SU-DHL-6 (cell line): ENCODE results near the gene FAM163A.
A peak's percentile ranks its signal among the peaks of the same experiment; 100 is the strongest.

Experiments
- H2AFZ ChIP-seq: fragments of 200-600 bp; sonication (generic); 2 replicates; pipeline ENCODE4 v1.6.1; 2014; ENCODE audit warnings: low read depth, mild to moderate bottlenecking, moderate library complexity, mixed read lengths, antibody characterized with exemption, low read length; ENCODE audit not compliant: severe bottlenecking
- H3F3A ChIP-seq: fragments of 200-600 bp; shearing (Covaris generic); 2 replicates; pipeline ENCODE4 v1.6.0; 2016; ENCODE audit warnings: antibody characterized with exemption, mild to moderate bottlenecking; ENCODE audit not compliant: insufficient read depth
- H3K27ac ChIP-seq: fragments of 200-600 bp; sonication (generic); 2 replicates; pipeline ENCODE4 v1.5.1; 2016; ENCODE audit warnings: low read depth, mild to moderate bottlenecking, low read length, moderate library complexity, mixed read lengths
- H3K27me3 ChIP-seq: fragments of 200-600 bp; sonication (generic), shearing (Covaris generic); 2 replicates; pipeline ENCODE4 v1.6.0; 2014; ENCODE audit warnings: mild to moderate bottlenecking, low read length
- H3K36me3 ChIP-seq: fragments of 200-600 bp; sonication (generic); 2 replicates; pipeline ENCODE4 v1.6.1; 2014; ENCODE audit warnings: mild to moderate bottlenecking, low read length, mixed read lengths
- H3K4me2 ChIP-seq: fragments of 300-600, 200-600 bp; shearing (Covaris generic), sonication (generic); 2 replicates; pipeline ENCODE4 v1.6.0; 2014; ENCODE audit warnings: low read length, low read depth, mild to moderate bottlenecking; ENCODE audit not compliant: poor library complexity, severe bottlenecking
- H3K4me3 ChIP-seq: fragments of 200-600 bp; sonication (generic); 2 replicates; pipeline ENCODE4 v1.5.1; 2014; ENCODE audit warnings: antibody characterized with exemption, low read length, mild to moderate bottlenecking, mixed read lengths; ENCODE audit not compliant: insufficient read depth, poor library complexity, severe bottlenecking
- H3K79me2 ChIP-seq: fragments of 200-600 bp; sonication (generic); 2 replicates; pipeline ENCODE4 v1.6.1; 2014; ENCODE audit warnings: mild to moderate bottlenecking, low read length, moderate library complexity; ENCODE audit not compliant: insufficient read depth
- H3K9ac ChIP-seq: fragments of 200-600 bp; sonication (generic); 2 replicates; pipeline ENCODE4 v1.7.0; 2014; ENCODE audit warnings: mild to moderate bottlenecking, low read length
- H3K9me2 ChIP-seq: fragments of 200-600 bp; sonication (generic); replicated peaks from 2 replicates; pipeline ENCODE4 v1.6.1; 2014; ENCODE audit warnings: low read length; ENCODE audit not compliant: insufficient read depth
- H3K9me3 ChIP-seq: fragments of 200-600 bp; sonication (generic); 2 replicates; pipeline ENCODE4 v1.6.1; 2014; ENCODE audit warnings: low read length, mixed read lengths; ENCODE audit not compliant: insufficient read depth
- H4K20me1 ChIP-seq: fragments of 200-600 bp; sonication (generic); 2 replicates; pipeline ENCODE4 v1.6.1; 2014; ENCODE audit warnings: low read depth, mild to moderate bottlenecking, antibody characterized with exemption, low read length, moderate library complexity, mixed read lengths
- CTCF ChIP-seq: fragments of 200-600 bp; sonication (generic); IDR thresholded peaks from one replicate; pipeline ENCODE4 v1.5.1; 2017; ENCODE audit warnings: antibody characterized with exemption, mild to moderate bottlenecking, low read length, moderate library complexity; ENCODE audit not compliant: insufficient read depth, poor library complexity, severe bottlenecking
- EZH2phosphoT487 ChIP-seq: fragments of 200-600 bp; sonication (generic), shearing (Covaris generic); conservative IDR thresholded peaks from 2 replicates; pipeline ENCODE4 v1.6.1; 2018; ENCODE audit warnings: mild to moderate bottlenecking, antibody characterized with exemption, low read length, moderate library complexity, mixed read lengths

The FAM163A gene

GRCh38 chr1:179706339-179706941 is 36.7 kb upstream of the FAM163A start:
- Histone ChIP-seq H3K9ac (no peak overlapping the region), H3F3A (no peaks in the 10 kb centered on the region), H3K27me3 (no peaks in the 10 kb centered on the region), H3K9me3 (no peaks in the 10 kb centered on the region), H3K36me3 (no peaks in the 10 kb centered on the region), H3K4me3 (no peak overlapping the region), H2AFZ (no peak overlapping the region), H3K9me2 (no peaks in the 10 kb centered on the region), H3K79me2 (no peaks in the 10 kb centered on the region), H3K4me2 (no peak overlapping the region), H4K20me1 (no peaks in the 10 kb centered on the region), H3K27ac (no peak overlapping the region)
- TF ChIP-seq EZH2phosphoT487, result no peak
- peak; percentile 69 for TF ChIP-seq CTCF

GRCh38 chr1:179707406-179707805 is 35.7 kb upstream of the FAM163A start:
- H3K9me2 ChIP-seq, result no peaks in the 10 kb centered on the region
- H3K9me3 ChIP-seq, result no peaks in the 10 kb centered on the region
- no peak overlapping the region for H3K27ac ChIP-seq
- TF ChIP-seq CTCF (no peak), EZH2phosphoT487 (no peak)
- H3K4me3 ChIP-seq, result no peak overlapping the region
- no peaks in the 10 kb centered on the region for H3K36me3 ChIP-seq
- H4K20me1 ChIP-seq, result no peaks in the 10 kb centered on the region
- no peak overlapping the region for H2AFZ ChIP-seq
- no peaks in the 10 kb centered on the region for H3K27me3 ChIP-seq
- no peak overlapping the region for H3K4me2 ChIP-seq
- H3F3A ChIP-seq, result no peaks in the 10 kb centered on the region
- no peak overlapping the region for H3K9ac ChIP-seq
- no peaks in the 10 kb centered on the region for H3K79me2 ChIP-seq

- no peak overlapping the region for H3K9ac ChIP-seq
- no peaks in the 10 kb centered on the region for H3K9me3 ChIP-seq
- no peaks in the 10 kb centered on the region for H3K36me3 ChIP-seq
Measured at GRCh38 chr1:179708434-179709195, 34.5 kb upstream of the FAM163A start.

GRCh38 chr1:179709841-179710329 is 33.2 kb upstream of the FAM163A start:
- Histone ChIP-seq H3K27ac (no peak overlapping the region), H3K9me2 (no peaks in the 10 kb centered on the region), H3K79me2 (no peaks in the 10 kb centered on the region), H2AFZ (no peak overlapping the region), H3K27me3 (no peaks in the 10 kb centered on the region), H3K9me3 (peaks cover 6% of the 10 kb centered on the region; the same call in 1 of the 2 replicates), H3K4me3 (no peak overlapping the region), H3K9ac (no peak overlapping the region), H3K4me2 (no peak overlapping the region), H4K20me1 (no peaks in the 10 kb centered on the region), H3K36me3 (no peaks in the 10 kb centered on the region), H3F3A (no peaks in the 10 kb centered on the region)
- TF ChIP-seq CTCF (no peak), EZH2phosphoT487 (no peak)

More at GRCh38 chr1:179708434-179709195, 34.5 kb upstream of the FAM163A start:
- no peaks in the 10 kb centered on the region for H3F3A ChIP-seq
- H4K20me1 ChIP-seq, result no peaks in the 10 kb centered on the region
- TF ChIP-seq EZH2phosphoT487, result no peak
- H2AFZ ChIP-seq, result no peak overlapping the region
- H3K4me3 ChIP-seq, result no peak overlapping the region
- no peaks in the 10 kb centered on the region for H3K79me2 ChIP-seq
- no peak overlapping the region for H3K4me2 ChIP-seq
- no peaks in the 10 kb centered on the region for H3K9me2 ChIP-seq
- H3K27ac ChIP-seq, result no peak overlapping the region
- no peaks in the 10 kb centered on the region for H3K27me3 ChIP-seq
